ENCODE data around the gene VAV3.

Gene VAV3

DNA sequence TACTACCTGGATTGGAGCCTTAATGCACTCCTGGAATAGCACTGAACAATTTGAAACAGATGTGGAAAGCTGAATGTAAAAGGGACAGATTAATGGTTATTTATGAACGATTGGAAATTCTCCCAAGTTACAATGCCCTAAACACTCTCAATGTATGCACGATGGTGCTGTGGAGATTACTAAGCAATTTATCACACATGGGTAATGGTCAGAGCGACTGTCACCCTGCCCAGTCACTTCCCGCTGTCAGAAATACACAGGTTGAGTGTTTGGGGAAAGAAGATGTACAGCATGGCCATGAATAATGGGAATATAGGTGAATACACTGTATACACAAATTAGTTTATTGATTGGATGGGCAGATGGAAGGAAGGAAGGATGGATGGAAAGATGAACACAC, 342.4 kb downstream of the VAV3 start:
- no peak for DNase-seq

GRCh38 chr1:107620753-107621152, 344.2 kb downstream of the VAV3 start:
- DNase-seq = no peak

GRCh38 chr1:107618539-107618938, 346.4 kb downstream of the VAV3 start:
- no peak for DNase-seq

GRCh38 chr1:107617921-107618320, 347.1 kb downstream of the VAV3 start:
- DNase-seq = no peak

DNA sequence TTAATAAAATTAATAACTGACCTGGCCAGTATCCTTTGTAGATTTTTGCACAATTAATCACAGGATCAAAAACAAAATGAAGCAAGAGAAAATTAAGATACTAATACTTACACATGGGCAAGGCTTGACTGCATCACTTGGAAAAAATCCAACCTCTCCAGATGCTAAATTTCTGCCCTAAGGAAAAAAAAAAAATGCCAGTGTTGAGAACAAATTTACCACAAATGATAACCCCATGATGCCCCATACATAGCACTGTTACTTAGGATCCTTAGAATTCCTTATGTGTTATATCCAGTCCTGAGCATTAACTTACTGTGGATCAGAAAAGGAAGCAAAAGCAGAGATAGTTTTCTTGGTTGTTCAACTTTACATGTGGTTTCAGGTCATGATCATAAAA, 347.5 kb downstream of the VAV3 start:
- DNase-seq = no peak

DNA sequence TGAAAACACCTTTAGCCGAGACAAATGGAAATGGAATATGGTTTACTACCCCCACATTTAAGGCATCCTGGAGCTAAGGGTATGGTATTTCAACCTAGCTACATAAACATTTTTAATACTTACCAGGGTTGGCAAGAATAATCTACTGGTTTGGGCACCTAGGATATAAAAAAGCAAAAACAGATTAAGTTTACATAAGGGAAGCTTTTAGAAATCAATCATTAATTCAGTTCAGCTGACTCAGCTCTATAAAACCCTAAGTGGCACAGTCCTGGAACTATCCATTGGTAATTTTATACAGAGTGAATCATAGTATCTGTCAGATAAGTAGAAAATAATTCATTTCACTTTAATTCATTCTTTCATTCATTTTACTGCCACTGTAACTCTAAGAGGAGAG, 355.2 kb downstream of the VAV3 start:
- no peak for DNase-seq

DNA sequence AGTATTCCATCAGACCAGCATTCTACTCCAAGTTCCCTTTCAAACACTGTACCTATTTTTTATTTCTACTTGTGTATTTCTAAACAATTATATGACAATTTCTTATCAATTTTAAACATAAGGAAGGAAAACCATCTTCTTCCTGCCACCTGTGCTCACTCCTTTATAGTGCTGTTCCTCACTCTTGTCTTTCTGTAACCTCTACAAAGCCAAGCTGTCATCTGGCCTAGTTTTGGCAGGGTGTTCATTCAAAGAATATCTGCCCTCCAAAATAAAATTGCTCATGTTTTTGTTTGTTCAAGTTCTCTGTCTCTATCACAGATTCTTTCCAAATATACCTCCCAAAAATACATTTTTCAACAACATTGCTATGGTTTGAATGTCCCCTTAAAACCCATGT, 360.2 kb downstream of the VAV3 start:
- no peak for DNase-seq

GRCh38 chr1:107600607-107601160, 364.3 kb downstream of the VAV3 start:
- DNase-seq = no peak

DNA sequence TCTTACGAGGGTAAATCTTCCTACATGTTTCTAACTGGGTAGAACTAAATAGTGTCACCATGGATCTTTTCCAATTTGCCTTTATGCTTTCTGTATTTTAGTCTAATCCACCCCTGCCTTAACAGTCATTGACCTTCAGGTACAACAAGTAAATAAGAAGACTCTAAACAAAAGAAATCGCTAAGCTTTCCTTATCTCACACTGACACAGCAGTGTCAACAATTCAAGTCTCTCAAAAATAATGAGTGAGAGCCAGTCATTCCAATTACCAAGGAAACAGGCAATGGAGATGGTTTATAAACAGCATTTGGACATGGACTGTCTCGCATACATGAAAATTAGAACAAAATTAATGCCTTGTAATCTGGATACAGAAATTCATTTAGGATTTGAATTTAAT, 365.8 kb downstream of the VAV3 start:
- no peak for DNase-seq

DNA sequence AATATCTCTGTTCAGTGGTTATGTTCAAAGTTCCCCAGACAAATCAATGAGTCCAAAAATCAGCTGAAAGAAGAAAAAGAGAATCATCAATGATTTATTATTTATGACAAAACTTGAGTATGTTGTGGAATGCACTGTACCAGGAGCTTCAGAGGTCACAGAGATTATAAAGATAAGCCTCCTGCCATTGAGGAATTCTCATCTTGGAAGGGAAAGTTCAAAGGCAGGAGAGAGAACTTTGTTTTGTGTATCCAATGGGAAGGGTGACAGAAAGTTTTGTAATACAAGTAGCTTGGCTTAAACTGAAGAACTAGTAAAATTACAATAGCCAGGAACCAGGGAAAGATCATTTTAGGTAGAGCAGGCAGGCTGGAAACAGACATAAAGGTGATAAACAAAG, 367.7 kb downstream of the VAV3 start:
- no peak for DNase-seq

DNA sequence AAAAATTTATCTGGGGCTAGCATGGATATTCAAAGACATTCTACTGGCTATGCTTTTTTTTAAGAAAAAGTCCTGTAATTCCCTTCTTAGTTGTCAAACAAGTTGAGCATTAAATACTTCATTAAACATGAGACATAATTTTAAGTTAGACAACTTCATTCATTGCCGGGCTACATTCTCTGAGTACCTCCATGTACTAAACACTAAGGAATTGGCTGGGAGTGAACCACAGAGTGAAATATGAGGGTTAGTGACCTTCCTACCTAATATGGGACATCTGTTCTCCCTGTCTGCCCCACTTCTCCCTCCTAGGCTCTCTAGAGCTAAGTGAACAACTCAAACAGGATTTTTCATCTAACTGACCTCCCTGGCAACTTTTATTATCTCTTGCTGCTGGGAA, 370.4 kb downstream of the VAV3 start:
- DNase-seq = no peak

GRCh38 chr1:107593501-107594209, 371.3 kb downstream of the VAV3 start:
- no peak for DNase-seq

- no peak for DNase-seq
Observed at GRCh38 chr1:107590900-107591622, 373.9 kb downstream of the VAV3 start.

DNA sequence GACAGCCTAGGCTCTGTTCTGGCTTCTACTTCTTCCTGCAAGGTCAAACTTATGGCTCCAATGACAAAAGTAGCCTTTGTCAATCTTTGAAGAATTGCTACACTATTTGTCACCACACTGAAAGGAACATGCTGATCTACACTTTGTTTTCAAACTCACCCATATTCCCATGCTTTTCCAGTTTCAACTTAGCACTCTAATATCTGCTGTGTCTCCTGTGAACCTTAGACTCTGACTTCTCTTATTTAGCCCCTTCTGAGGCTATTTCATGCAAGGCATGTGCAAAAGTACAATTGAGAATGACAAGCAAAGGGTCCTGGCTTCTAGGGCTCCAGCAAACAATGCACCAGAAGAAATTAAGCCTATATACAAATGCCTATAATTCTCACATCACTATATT, 374.9 kb downstream of the VAV3 start:
- DNase-seq = no peak

- no peak for DNase-seq
Observed at GRCh38 chr1:107588321-107588720, 376.7 kb downstream of the VAV3 start.

DNA sequence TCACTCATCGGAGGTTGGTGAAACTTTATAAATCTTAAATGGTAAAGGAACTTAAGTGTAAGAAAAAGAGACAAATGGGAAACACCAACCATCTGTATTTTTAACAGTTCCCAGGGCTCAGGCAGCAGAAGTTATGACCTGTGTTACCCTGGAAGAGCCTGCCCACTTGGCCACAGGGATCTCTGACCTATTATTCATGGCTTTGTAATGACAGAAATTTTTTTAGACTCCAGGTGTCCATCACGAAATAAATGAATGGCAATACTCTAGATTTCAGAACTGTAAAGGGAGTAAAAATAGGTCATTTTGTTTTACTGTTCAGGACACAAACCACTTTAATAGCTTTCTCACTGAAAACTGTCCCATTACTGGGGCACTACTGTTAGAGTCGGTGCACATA, 389.8 kb downstream of the VAV3 start:
- DNase-seq = no peak

DNA sequence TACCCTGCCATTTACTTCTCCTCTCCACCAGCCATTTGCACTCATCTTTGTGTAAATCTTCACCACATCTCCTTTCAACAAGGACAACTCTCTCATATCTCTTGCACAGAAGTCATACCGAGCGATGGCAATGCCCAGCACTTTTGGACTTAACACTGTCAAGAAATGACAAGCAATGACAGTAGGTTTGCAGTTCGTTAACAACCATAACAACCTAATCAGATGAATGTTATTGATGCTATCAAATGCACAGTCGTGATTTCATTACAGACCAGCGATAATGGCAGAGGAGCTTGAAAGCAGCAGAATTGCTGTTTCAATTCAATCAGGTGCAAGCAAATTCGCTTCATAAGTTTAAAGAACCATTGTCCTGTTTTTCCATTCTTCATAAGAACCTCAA, 390.9 kb downstream of the VAV3 start:
- DNase-seq = no peak

- DNase-seq = no peak
Observed at GRCh38 chr1:107572674-107573211, 392.2 kb downstream of the VAV3 start.

GRCh38 chr1:107570768-107571167, 394.2 kb downstream of the VAV3 start:
- DNase-seq = no peak

DNA sequence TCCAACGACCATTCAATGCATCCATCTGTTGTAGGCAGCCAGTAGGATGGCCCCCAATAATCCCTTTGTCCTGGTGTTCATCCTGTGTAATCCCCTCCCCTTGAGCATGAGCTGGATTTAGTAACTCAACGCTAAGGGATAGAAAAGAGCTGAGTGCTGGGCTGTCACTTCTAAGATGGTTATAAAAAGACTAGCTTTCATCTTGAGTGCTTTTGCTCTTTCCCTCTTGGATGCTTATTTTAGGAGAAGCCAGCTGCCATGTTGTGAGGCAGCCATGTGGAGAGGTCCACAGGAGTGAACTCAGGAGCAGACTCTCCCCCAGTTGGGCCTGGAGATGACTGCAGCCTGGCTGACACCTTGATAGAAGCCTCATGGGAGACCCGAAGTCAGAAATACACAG, 401.5 kb downstream of the VAV3 start:
- DNase-seq = no peak

DNA sequence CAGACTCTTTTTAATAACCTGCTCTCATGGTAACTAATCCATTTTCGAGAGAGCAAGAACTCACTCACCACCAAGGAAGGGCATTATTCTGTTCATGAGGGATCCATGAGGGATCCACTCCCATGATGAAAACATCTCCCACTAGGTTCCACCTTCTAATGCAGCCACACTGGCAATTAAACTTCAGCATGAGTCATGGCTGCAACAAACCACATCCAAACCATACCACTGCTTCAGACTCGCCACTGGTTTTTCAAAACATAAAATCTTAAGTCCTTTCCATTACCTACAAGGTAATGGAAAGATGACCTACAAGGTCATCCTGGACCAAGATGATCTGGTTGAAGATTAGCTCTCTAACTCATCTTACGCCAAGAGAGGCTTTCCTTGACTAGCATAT, 405.1 kb downstream of the VAV3 start:
- no peak for DNase-seq

DNA sequence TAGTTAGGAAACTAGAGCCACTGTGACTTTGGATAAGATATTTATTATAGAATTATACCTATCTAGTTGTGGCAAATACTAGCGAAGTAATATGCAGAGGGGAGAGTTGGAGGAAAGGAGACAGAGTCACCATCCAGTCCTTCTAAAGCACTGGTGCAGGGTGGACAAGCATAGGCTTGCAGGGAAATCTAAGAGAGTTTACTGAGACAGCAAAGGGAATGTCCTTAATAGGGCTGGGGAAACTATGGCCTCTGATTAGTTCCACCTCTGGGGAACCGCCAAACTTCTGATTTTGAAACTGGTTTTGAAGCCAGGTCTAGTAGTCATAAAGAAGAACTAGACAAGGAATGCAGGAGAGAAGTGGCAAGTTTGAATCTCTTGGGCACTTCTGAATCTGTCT, 407.9 kb downstream of the VAV3 start:
- no peak for DNase-seq

DNA sequence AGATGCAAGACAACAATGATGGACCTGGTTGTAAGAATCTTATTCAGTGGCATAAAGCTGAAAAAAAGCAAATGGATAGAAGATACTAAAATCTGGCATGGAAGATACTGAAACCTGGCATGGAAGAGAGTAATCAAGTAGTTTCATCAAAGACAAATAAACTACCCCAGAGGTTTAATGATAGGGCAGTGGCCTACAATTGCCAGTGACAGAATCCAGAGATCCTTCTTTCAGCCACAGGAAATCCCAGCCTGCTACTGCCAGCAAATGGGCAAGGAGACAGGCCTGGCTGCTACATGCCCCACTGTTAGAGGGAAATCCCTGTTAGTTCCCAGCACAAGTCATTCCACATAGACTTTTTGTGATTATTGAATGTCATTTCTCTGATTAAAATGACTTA, 409.4 kb downstream of the VAV3 start:
- DNase-seq = no peak

- DNase-seq = no peak
Observed at GRCh38 chr1:107552781-107553180, 412.2 kb downstream of the VAV3 start.

Data from activated T-cell treated with anti-CD3 and anti-CD28 coated beads, Interleukin-2, amount 50 U/mL, for 1 hour (primary cell).